ENCODE measurements around the gene SPNS3. TPM values are rescaled to one million over a fixed set of nuclear protein-coding genes. Genes with fewer than 3 reads are reported as not detected.

The SPNS3 gene
- total RNA-seq, 1 donor from 2014 or later = not detected

DNA sequence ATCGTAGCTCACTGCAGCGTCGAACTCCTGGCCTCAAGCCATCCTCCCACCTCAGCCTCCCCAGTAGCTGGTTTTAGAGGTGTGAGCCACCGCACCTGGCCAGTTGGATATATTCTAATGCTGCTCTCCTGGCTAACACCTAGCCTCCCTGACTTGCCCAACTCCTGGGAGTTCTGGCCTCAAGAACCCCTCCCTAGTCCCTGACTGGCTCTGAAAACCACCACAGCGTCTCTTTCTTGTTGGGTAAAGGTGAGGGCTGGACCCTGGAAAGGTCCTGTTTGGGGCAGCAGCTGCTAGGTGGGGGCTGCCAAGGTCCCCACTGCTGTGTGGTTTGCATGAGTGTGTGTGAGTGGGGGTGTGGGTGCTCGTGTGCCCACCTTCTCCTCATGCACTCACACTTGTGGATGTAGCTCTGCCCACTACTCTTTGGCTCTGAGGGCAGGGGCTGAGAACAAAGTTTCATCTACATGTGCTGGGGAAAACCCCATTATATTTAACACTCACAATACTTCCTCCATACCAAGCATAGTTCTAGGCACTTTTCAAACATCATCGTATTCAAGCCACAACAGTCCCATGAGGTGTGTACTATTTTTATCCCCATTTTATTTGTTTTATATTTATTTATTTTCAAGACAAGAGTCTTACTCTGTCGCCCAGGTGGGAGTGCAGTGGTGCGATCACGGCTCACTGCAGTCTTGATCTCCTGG lies 7.1 kb upstream of the SPNS3 start:
- no peak for DNase-seq (ENCODE audit: low read depth)

DNA sequence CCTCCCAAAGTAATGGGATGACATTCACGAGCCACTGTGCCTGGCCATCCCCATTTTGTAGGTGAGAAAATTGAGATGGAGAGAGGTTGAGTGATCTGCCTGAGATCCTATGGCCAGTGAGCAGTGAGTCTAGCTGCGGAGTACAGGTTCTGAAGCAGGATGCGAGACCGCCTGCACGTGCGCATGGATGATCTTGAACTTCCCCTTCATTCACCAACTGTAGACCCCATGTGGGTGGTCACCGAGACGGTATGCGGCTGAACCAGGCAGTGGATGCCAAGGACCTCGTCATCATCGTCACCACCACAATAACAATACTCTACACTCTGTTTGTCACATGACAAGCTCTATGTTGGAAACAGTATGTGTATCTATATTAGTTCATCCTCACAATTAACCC lies 6.2 kb upstream of the SPNS3 start:
- no peak for DNase-seq (ENCODE audit: low read depth)

GRCh38 chr17:4436381-4436780 lies 2.6 kb downstream of the SPNS3 start:
- no peak for DNase-seq (ENCODE audit: low read depth)

DNA sequence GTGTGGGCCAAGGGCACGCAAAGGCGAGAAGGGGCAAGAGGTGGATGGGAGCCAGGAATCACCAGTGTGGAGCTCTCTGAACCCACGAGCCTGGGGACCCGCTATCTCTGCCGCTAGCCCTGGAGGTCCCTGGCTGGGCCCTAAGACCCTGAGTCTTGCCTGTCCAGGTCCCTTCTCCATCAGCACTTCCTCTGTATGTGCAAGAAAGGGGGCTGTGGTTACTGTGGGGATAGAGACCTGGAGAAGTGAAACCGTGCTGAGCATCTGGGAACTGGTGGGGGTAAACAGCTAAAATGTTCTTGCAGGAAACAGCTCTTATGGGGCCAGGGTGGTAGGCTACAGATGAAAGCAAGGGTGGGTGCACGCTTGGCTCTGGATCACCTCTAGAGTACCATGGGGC lies 3.1 kb downstream of the SPNS3 start:
- DNase-seq (ENCODE audit: low read depth) = no peak

DNA sequence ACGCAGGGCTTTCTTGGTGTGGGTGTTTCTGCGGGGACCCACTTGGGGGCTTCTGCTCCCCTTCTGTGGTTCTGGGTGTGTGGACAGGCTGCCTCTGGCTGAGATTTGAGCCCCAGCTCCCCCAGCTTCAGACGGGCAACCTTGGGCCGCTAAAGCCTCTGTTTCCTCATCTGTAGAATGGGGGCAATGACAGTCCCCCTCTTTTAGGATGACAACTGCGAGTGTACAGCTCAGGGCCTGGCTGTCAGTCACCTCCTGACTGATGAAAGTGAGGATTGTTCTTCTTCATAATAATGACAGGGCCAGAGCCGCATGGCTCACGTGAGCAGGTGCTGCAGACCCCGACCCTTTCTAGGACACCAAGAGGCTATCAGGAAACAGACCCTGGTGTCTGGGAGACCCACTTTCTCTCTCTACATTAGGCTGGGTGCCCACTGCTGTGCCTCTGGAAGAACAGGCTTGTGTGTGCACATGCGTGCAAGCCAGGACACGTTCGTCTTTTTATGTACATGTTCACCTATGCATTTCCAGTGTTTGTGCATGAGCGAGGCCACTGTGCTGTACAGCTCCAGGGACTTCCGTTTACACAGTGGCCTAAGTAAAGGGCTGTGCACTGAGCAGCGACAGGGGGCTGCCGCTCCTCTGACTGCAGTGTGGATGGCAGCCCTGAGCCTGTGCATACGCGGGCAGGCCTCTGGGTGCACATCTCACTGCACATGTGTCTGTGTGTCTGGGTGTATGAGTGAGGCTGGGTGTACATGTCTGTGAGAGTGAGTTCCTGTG lies 4.6 kb downstream of the SPNS3 start:
- DNase-seq (ENCODE audit: low read depth) = no peak

DNA sequence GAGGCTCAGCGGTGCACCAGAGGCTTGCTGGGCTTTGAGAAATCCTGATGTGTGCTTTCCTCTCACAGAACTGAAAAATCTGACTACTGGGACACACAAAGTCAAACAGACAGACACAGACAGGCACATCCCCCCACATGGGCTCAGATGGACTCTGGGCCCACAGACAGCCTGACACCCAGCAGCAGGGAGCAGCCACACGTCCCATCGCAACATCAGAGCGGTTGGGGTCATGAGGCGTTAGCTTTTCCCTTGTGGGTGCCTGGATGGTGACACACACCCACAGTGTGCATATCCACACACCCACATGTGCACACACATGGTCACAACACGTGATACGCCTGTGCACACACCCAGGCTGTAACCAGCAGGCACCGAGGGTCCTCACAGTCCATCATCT lies 6.3 kb downstream of the SPNS3 start:
- DNase-seq (ENCODE audit: low read depth) = no peak

- peak; percentile 8 for DNase-seq (ENCODE audit: low read depth)
Measured at GRCh38 chr17:4440690-4441686, 7.2 kb downstream of the SPNS3 start.

GRCh38 chr17:4442582-4442981 lies 8.8 kb downstream of the SPNS3 start:
- no peak for DNase-seq (ENCODE audit: low read depth)

GRCh38 chr17:4443476-4443875 lies 9.7 kb downstream of the SPNS3 start:
- no peak for DNase-seq (ENCODE audit: low read depth)

GRCh38 chr17:4444782-4445473 lies 11.2 kb downstream of the SPNS3 start:
- peak; percentile 55 for DNase-seq (ENCODE audit: low read depth)

DNA sequence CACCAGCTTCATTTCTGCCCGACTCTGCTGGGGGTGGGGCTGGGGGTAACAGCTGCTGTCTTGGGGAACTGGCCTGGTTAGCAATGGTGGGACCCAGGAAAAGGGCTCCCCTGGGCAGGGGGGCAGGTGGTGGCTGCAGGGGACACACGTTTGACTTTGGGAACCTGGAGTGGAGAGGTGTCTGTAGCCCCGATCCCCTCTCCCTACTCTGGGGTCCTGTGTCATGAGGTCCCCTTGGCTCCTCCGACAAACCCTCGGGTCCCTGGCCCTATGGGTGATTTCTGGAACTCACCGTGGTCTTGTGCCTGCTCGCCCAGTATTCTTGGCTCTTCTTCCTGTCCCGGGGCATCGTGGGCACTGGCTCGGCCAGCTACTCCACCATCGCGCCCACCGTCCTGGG lies 12.0 kb downstream of the SPNS3 start:
- DNase-seq (ENCODE audit: low read depth) = no peak

DNA sequence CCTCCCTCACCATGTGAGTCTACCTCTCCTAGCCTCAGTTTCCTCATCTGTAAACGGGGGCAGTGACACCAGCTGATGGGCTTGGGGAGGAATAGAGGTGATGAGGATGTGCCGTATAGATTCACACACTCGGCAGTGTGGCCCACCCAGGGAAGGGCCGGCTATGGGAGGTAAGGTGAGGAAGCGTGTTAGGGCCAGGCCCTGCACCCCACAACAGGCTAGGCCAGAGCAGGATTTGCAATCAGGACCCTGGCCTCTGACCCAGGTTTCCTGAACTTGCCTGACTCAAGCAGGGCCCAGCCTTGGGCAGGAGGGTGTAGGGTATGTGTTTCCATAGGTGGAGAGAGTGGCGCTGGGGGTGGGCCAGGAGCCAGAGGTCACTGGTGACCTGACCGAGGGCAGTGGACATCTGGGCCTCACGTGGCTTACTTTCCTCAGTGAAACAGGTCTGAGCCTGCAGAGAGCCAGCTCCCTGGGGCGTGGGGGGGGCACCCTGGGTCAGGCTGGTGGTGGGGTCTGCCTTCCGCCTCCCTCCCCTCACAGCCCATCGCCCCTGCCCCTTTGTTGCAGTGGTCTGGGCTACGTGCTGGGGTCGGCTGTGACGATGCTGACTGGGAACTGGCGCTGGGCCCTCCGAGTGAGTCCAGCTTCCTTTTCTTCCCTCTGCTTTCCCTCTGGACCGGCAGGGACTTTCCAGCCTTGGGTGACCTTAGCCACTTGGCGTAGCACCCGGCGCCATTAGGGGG lies 12.8 kb downstream of the SPNS3 start:
- no peak for DNase-seq (ENCODE audit: low read depth)

DNA sequence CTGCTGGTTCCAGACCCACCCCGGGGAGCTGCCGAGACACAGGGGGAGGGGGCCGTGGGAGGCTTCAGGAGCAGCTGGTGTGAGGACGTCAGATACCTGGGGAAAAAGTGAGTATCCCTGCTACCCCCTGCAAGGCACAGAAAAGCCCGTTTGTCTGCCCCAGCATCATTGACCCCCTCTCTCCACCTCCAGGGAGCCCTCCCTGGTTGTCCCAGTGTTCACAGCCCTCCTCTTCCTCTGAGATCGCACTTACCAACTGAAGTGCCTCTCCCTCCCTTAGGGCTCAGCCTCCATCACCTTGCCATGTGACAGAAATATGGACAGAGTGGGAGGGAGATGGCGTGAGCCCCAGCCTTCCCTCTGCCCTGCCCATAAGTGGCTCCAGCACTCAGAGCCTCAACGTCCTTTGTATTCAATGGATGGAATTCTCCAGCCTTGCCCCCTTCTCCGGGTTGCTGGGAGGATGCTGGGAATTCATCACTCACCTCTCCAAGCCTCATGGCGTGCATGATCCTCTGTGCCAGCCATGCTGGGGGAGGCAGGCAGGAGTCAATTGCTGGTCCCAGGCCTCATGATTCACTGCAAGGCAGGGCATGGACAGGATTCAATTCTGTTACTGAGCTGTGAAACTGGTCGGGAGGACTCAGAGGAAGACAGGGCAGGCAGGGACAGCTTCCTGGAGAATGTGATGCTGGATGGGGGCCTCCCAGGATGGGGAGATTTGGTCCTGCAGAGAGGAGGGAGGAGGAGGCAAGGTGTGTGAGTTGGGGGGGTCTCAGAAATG lies 14.6 kb downstream of the SPNS3 start:
- no peak for DNase-seq (ENCODE audit: low read depth)

DNA sequence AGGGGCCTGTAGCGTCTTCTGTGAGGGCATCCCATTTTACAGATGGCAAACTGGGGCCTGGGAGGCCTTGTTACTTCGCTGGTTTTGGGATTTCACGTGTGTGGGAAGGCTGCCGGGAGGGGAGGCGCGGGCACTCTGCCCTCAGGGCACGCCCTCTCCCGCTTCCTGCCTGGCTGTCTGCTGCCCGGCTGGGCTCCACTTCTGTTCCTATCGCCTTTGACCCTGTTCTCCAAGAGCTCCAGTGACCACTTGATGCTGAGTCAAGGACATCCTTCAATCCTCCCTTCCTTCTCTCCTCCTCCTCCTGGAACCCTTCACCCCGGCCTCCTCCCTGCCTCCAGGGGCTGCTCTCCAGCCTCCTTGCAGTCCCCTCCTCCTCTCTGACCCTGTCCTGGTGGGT lies 16.0 kb downstream of the SPNS3 start:
- DNase-seq (ENCODE audit: low read depth) = no peak

GRCh38 chr17:4450710-4451316 lies 17.1 kb downstream of the SPNS3 start:
- DNase-seq (ENCODE audit: low read depth) = no peak

DNA sequence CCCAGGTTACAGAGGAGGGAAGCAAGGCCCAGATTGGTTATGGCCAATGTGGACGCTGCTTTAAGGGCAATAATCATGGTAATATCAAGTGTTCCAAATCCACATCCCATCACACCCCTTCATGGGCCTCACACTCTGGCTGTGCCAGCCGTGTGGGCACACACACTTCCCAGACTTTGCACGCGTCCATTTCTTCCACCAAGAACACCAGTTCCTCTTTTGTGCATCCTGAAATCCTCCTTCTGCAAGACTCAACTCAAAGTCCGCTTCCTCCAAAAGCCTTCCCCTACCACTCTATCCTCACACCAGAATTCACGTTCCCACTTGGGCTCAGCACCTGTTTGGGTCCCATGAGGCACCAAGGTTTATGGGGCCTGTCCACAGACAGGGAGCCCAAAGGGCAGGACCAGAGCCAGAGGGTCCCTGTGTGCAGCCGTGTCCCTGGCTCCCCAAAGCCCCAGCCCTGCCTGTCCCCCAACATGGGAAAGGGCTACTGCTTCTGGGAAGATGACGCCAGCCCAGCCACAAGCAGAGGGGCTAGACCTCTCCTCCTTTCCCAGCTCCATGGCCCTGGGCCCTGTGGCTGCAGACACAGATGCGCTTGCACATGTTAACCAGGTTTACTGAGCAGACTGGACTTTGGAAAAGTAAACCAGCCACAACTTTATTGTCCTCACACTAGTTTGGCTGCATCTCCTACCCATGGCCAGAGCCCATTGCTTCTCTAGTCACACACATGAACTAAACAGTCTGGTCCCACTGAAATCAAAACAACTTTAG lies 20.3 kb downstream of the SPNS3 start:
- no peak for DNase-seq (ENCODE audit: low read depth)

GRCh38 chr17:4460661-4461060 lies 26.9 kb downstream of the SPNS3 start:
- no peak for DNase-seq (ENCODE audit: low read depth)

- no peak for DNase-seq (ENCODE audit: low read depth)
Measured at GRCh38 chr17:4463818-4464476, 30.2 kb downstream of the SPNS3 start.

Measured in myocyte (in vitro differentiated cells).